ENCODE data around the gene PLAU.

DNA sequence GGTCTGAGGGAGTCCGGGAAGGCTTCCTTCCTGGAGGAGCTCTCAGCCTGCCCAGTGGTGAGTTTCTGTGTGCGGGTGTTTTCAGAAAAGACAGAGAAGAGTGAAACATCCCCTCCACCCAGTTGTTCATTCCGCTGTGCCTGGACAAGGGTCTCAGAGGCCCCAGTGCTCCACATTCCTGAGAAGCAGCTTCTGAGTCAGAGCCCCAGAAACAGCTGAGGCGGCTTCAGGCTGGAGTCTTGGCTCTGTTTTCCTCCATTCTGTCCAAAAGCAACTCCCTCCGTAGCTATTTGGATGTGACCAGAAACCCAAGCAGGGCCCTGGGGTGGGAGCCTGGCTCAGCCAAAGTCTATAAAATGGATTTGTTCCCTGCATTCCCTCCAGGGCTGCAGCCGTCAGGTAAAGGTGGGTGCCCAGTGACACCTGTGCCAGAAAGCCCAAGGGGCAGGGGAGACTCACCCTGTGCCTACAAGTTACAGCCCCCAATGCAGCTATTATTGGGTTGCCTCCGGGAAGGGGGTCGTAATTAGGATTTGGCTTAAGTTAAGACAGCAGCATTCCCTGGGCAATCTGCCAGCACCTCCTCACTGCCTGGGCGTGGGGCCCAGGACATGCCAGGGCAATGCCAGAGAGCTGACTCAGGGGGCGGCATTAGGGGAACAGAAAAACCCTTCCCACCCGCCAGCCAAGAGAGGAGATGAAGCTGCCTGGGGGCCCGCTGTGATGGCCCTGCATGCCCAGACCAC lies 23.5 kb upstream of the PLAU start:
- TF ChIP-seq, protein P1, sequence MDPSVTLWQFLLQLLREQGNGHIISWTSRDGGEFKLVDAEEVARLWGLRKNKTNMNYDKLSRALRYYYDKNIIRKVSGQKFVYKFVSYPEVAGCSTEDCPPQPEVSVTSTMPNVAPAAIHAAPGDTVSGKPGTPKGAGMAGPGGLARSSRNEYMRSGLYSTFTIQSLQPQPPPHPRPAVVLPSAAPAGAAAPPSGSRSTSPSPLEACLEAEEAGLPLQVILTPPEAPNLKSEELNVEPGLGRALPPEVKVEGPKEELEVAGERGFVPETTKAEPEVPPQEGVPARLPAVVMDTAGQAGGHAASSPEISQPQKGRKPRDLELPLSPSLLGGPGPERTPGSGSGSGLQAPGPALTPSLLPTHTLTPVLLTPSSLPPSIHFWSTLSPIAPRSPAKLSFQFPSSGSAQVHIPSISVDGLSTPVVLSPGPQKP (CRISPR knock-in tag; IDR thresholded peaks at IDR 0.05), result no peak
- no peak for TF ChIP-seq CREB1 (IDR thresholded peaks at IDR 0.05)
- no peak for TF ChIP-seq CREB1 (CRISPR knock-in tag; IDR thresholded peaks at IDR 0.05)
- TF ChIP-seq CHD1 (IDR thresholded peaks at IDR 0.05; ENCODE audit: low read length), result no peak
- no peak for TF ChIP-seq NR3C1 (CRISPR knock-in tag; IDR thresholded peaks at IDR 0.05)
- no peak for TF ChIP-seq ZNF780A (CRISPR knock-in tag; IDR thresholded peaks at IDR 0.05)
- no peak for TF ChIP-seq RFX5 (IDR thresholded peaks at IDR 0.05; ENCODE audit: low read depth, low read length)
- no peak for TF ChIP-seq ZBED1 (IDR thresholded peaks at IDR 0.05)
- TF ChIP-seq POLR2AphosphoS5 (IDR thresholded peaks at IDR 0.05; ENCODE audit: control insufficient read depth, insufficient read depth, low read depth, low read length), result no peak

All from K562 (cell line).